ENCODE data around the gene DMWD.
"Not testable (repeated sequence)": the region's sequence is repeated elsewhere in the genome, so short reads cannot be mapped to it uniquely, and the experiment has no call there.

The DMWD gene

DNA sequence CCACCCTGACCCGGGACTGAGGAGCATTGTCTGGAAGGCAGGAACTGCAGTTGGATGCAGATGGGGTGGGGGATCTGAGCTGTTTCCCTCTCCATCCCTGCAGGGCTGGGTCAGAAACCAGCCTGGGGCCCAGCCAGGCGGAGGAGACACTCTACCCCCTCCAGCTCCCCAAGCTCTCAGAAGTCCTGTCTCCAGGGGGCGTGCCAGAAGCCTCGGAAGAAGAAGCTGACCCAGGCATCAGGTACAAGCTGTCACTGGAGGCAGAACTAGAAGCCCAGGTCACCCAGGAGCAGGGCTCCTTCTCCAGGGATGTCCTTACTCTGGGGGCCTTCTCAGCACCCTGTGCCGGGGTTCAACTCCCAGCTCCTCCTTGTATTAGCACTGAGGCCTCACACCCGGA, 39.1 kb downstream of the DMWD start:
- no peaks in the 10 kb centered on the region for H3K4me1 ChIP-seq (ENCODE audit: control insufficient read depth, insufficient read depth, low read length)
- no peaks in the 10 kb centered on the region for H3K27me3 ChIP-seq (ENCODE audit: control insufficient read depth, insufficient read depth, low read length)
- H3K4me2 ChIP-seq (ENCODE audit: low read length), result no peak overlapping the region
- H3K4me3 ChIP-seq (ENCODE audit: low read length), result no peak overlapping the region
- no peaks in the 10 kb centered on the region for H3K9me3 ChIP-seq (replicated peaks; ENCODE audit: low read length)
- H3K36me3 ChIP-seq (ENCODE audit: insufficient read depth, low read length), result no peaks in the 10 kb centered on the region
- no peak overlapping the region for H3K9ac ChIP-seq (ENCODE audit: low read depth, low read length)

GRCh38 chr19:45752639-45753038, 40.0 kb downstream of the DMWD start:
- H3K4me1 ChIP-seq (ENCODE audit: control insufficient read depth, insufficient read depth, low read length), result no peaks in the 10 kb centered on the region
- H3K36me3 ChIP-seq (ENCODE audit: insufficient read depth, low read length), result no peaks in the 10 kb centered on the region
- H3K4me2 ChIP-seq (ENCODE audit: low read length), result no peak overlapping the region
- no peak overlapping the region for H3K9ac ChIP-seq (ENCODE audit: low read depth, low read length)
- no peak overlapping the region for H3K4me3 ChIP-seq (ENCODE audit: low read length)
- no peaks in the 10 kb centered on the region for H3K27me3 ChIP-seq (ENCODE audit: control insufficient read depth, insufficient read depth, low read length)
- H3K9me3 ChIP-seq (replicated peaks; ENCODE audit: low read length), result no peaks in the 10 kb centered on the region

DNA sequence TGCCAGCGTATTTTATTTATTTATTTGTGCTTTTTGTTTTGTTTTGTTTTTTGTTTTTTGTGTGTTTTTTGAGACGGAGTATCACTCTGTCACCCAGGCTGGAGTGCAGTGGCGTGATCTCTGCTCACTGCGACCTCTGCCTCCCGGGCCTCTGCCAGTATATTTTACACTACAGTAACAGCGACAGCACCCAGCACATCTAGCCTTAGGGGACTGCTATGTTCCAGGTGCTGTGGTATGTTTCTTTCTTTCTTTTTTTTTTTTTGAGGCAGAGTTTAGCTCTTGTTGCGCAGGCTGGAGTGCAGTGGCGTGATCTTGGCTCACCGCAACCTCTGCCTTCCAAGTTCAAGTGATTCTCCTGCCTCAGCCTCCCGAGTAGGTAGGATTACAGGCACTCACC, 41.2 kb downstream of the DMWD start:
- not testable (repeated sequence) for H3K36me3 ChIP-seq (ENCODE audit: insufficient read depth, low read length); H3K4me2 ChIP-seq (ENCODE audit: low read length)

DNA sequence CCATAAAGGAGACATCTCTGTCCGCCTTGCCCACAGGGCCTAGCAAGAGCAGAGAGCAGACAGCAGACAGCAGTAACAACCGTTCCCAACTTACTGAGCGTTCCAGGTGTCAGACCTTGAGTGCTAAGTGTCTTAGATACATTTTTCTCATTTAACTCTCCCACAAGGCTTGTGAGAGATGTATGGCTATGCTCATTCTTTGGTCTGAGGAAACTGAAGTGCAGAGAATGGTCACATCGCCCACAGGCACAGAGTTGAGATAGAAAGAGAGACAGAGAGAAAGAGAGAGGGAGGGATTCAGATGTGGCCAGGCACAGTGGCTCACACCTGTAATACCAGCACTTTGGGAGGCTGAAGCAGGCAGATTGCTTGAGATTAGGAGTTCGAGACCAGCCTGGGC, 45.1 kb downstream of the DMWD start:
- Histone ChIP-seq H3K4me1 (ENCODE audit: control insufficient read depth, insufficient read depth, low read length) (no peaks in the 10 kb centered on the region), H3K4me3 (ENCODE audit: low read length) (no peak overlapping the region), H3K9ac (ENCODE audit: low read depth, low read length) (no peak overlapping the region), H3K27me3 (ENCODE audit: control insufficient read depth, insufficient read depth, low read length) (peaks cover 13% of the 10 kb centered on the region), H3K36me3 (ENCODE audit: insufficient read depth, low read length) (no peaks in the 10 kb centered on the region), H3K4me2 (ENCODE audit: low read length) (no peak overlapping the region), H3K9me3 (replicated peaks; ENCODE audit: low read length) (no peaks in the 10 kb centered on the region)

More for the DNA sequence above, 41.2 kb downstream of the DMWD start:
- H3K27me3 ChIP-seq (ENCODE audit: control insufficient read depth, insufficient read depth, low read length); H3K4me3 ChIP-seq (ENCODE audit: low read length); H3K9me3 ChIP-seq (replicated peaks; ENCODE audit: low read length); H3K4me1 ChIP-seq (ENCODE audit: control insufficient read depth, insufficient read depth, low read length); H3K9ac ChIP-seq (ENCODE audit: low read depth, low read length): not testable (repeated sequence)

- H3K4me1 ChIP-seq (ENCODE audit: control insufficient read depth, insufficient read depth, low read length), result no peaks in the 10 kb centered on the region
- H3K9ac ChIP-seq (ENCODE audit: low read depth, low read length), result no peak overlapping the region
- H3K27me3 ChIP-seq (ENCODE audit: control insufficient read depth, insufficient read depth, low read length), result peaks cover 13% of the 10 kb centered on the region
- H3K4me2 ChIP-seq (ENCODE audit: low read length), result no peak overlapping the region
- H3K4me3 ChIP-seq (ENCODE audit: low read length), result no peak overlapping the region
- no peaks in the 10 kb centered on the region for H3K9me3 ChIP-seq (replicated peaks; ENCODE audit: low read length)
- no peaks in the 10 kb centered on the region for H3K36me3 ChIP-seq (ENCODE audit: insufficient read depth, low read length)
Measured at GRCh38 chr19:45746866-45747265, 45.8 kb downstream of the DMWD start.

GRCh38 chr19:45745606-45746005, 47.0 kb downstream of the DMWD start:
- H3K36me3 ChIP-seq (ENCODE audit: insufficient read depth, low read length), result no peaks in the 10 kb centered on the region
- no peaks in the 10 kb centered on the region for H3K9me3 ChIP-seq (replicated peaks; ENCODE audit: low read length)
- H3K9ac ChIP-seq (ENCODE audit: low read depth, low read length), result no peak overlapping the region
- no peaks in the 10 kb centered on the region for H3K4me1 ChIP-seq (ENCODE audit: control insufficient read depth, insufficient read depth, low read length)
- H3K27me3 ChIP-seq (ENCODE audit: control insufficient read depth, insufficient read depth, low read length), result peaks cover 13% of the 10 kb centered on the region
- no peak overlapping the region for H3K4me3 ChIP-seq (ENCODE audit: low read length)
- H3K4me2 ChIP-seq (ENCODE audit: low read length), result no peak overlapping the region

- no peak overlapping the region for H3K4me2 ChIP-seq (ENCODE audit: low read length)
- H3K9ac ChIP-seq (ENCODE audit: low read depth, low read length), result no peak overlapping the region
- no peaks in the 10 kb centered on the region for H3K9me3 ChIP-seq (replicated peaks; ENCODE audit: low read length)
- H3K4me1 ChIP-seq (ENCODE audit: control insufficient read depth, insufficient read depth, low read length), result no peaks in the 10 kb centered on the region
- no peak overlapping the region for H3K4me3 ChIP-seq (ENCODE audit: low read length)
- peaks cover 13% of the 10 kb centered on the region for H3K27me3 ChIP-seq (ENCODE audit: control insufficient read depth, insufficient read depth, low read length)
- H3K36me3 ChIP-seq (ENCODE audit: insufficient read depth, low read length), result no peaks in the 10 kb centered on the region
Measured at GRCh38 chr19:45742969-45743368, 49.7 kb downstream of the DMWD start.

DNA sequence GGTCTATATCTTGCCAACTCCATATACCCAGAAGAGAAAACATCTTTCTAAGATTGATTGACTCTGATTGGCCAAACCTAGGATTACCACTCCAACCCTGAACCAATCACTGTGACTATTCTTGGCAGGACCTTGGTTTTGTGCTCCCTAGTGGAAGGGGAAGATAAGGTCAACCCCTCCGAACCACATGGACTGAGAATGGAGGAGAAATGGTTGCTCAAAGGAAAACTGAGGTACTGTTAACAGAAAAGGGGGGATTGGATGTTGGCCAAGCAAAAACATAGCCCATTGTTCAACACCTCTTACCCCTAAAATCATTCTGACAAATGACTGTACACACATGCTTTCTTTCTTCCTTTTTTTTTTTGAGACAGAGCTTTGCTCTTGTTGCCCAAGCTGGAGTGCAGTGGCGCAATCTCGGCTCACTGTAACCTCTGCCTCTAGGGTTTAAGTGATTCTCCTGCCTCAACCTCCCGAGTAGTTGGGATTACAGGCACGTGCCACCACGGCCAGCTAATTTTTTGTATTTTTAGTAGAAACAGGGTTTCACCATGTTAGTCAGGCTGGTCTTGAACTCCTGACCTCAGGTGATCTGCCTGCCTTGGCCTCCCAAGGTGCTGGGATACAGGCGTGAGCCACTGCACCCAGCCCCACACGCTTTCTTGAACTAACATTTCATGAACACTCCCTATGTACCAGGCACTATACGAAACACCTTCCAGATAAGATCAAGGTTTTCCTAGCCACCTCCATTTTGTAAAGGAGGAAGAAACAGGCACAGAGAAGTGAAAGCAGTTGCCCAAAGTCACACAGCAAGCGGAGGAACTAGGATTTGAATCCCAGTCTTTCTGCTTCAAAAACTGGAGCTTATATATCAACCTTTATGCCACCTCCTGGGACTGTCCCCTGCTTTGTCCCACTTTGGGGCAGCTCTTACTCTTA, 52.9 kb downstream of the DMWD start:
- no peak overlapping the region for H3K4me2 ChIP-seq (ENCODE audit: low read length)
- no peaks in the 10 kb centered on the region for H3K9me3 ChIP-seq (replicated peaks; ENCODE audit: low read length)
- no peaks in the 10 kb centered on the region for H3K4me1 ChIP-seq (ENCODE audit: control insufficient read depth, insufficient read depth, low read length)
- H3K9ac ChIP-seq (ENCODE audit: low read depth, low read length), result no peak overlapping the region
- H3K36me3 ChIP-seq (ENCODE audit: insufficient read depth, low read length), result no peaks in the 10 kb centered on the region
- H3K27me3 ChIP-seq (ENCODE audit: control insufficient read depth, insufficient read depth, low read length), result peaks cover 7% of the 10 kb centered on the region
- no peak overlapping the region for H3K4me3 ChIP-seq (ENCODE audit: low read length)

- Histone ChIP-seq H3K4me1 (ENCODE audit: control insufficient read depth, insufficient read depth, low read length) (peaks cover 11% of the 10 kb centered on the region), H3K27me3 (ENCODE audit: control insufficient read depth, insufficient read depth, low read length) (no peaks in the 10 kb centered on the region), H3K9me3 (replicated peaks; ENCODE audit: low read length) (no peaks in the 10 kb centered on the region), H3K4me2 (ENCODE audit: low read length) (no peak within 1 kb of the TSS), H3K36me3 (ENCODE audit: insufficient read depth, low read length) (no peaks in the 10 kb centered on the region), H3K9ac (ENCODE audit: low read depth, low read length) (no peak within 1 kb of the TSS), H3K4me3 (ENCODE audit: low read length) (no peak within 1 kb of the TSS)
Measured at GRCh38 chr19:45733160-45733810, 59.4 kb downstream of the DMWD start, which contains the start of gene MEIOSIN. Gene MEIOSIN (plus strand): TSS chr19:45733439. CDS start chr19:45735377, 1,938 bp downstream.
